ENCODE results near the gene TMBIM6.

The TMBIM6 gene

GRCh38 chr12:49806321-49806813, 65.0 kb downstream of the TMBIM6 start:
- H3K36me3 ChIP-seq (ENCODE audit: control insufficient read depth, insufficient read depth, low read length): no peaks in the 10 kb centered on the region
- H3K9me3 ChIP-seq (ENCODE audit: control insufficient read depth, low read length): no peaks in the 10 kb centered on the region
- H3K27me3 ChIP-seq (ENCODE audit: control insufficient read depth, insufficient read depth, low read length, poor library complexity, severe bottlenecking): no peaks in the 10 kb centered on the region
- H3K4me1 ChIP-seq (ENCODE audit: control insufficient read depth, insufficient read depth, low read length): peaks cover 35% of the 10 kb centered on the region
- WGBS, 2 experiments: 89 to 92% methylated on average over 7 of the region's 7 CpGs
- peak overlapping the region; percentile 2 for H3K27ac ChIP-seq (ENCODE audit: insufficient read depth, low read depth, low read length, poor library complexity, severe bottlenecking)
- no peak overlapping the region for H3K4me3 ChIP-seq (ENCODE audit: insufficient read depth, low read depth, low read length)

GRCh38 chr12:49806877-49807276, 65.5 kb downstream of the TMBIM6 start:
- Histone ChIP-seq H3K4me3 (ENCODE audit: insufficient read depth, low read depth, low read length) (no peak overlapping the region), H3K4me1 (ENCODE audit: control insufficient read depth, insufficient read depth, low read length) (peaks cover 35% of the 10 kb centered on the region), H3K27ac (ENCODE audit: insufficient read depth, low read depth, low read length, poor library complexity, severe bottlenecking) (no peak overlapping the region), H3K27me3 (ENCODE audit: control insufficient read depth, insufficient read depth, low read length, poor library complexity, severe bottlenecking) (no peaks in the 10 kb centered on the region), H3K36me3 (ENCODE audit: control insufficient read depth, insufficient read depth, low read length) (no peaks in the 10 kb centered on the region), H3K9me3 (ENCODE audit: control insufficient read depth, low read length) (no peaks in the 10 kb centered on the region)
- 90 to 93% methylated on average over 6 to 7 of the region's 7 CpGs for WGBS, 2 experiments

GRCh38 chr12:49807991-49808580, 66.7 kb downstream of the TMBIM6 start:
- no peaks in the 10 kb centered on the region for H3K36me3 ChIP-seq (ENCODE audit: control insufficient read depth, insufficient read depth, low read length)
- H3K27me3 ChIP-seq (ENCODE audit: control insufficient read depth, insufficient read depth, low read length, poor library complexity, severe bottlenecking): no peaks in the 10 kb centered on the region
- peaks cover 35% of the 10 kb centered on the region for H3K4me1 ChIP-seq (ENCODE audit: control insufficient read depth, insufficient read depth, low read length)
- H3K9me3 ChIP-seq (ENCODE audit: control insufficient read depth, low read length): no peaks in the 10 kb centered on the region
- H3K27ac ChIP-seq (ENCODE audit: insufficient read depth, low read depth, low read length, poor library complexity, severe bottlenecking): peak overlapping the region; percentile 12
- WGBS, 2 experiments: 86 to 89% methylated on average over 12 of the region's 12 CpGs
- no peak overlapping the region for H3K4me3 ChIP-seq (ENCODE audit: insufficient read depth, low read depth, low read length)

GRCh38 chr12:49808686-49809380, 67.5 kb downstream of the TMBIM6 start:
- Histone ChIP-seq H3K9me3 (ENCODE audit: control insufficient read depth, low read length) (no peaks in the 10 kb centered on the region), H3K27ac (ENCODE audit: insufficient read depth, low read depth, low read length, poor library complexity, severe bottlenecking) (peak overlapping the region; percentile 12), H3K27me3 (ENCODE audit: control insufficient read depth, insufficient read depth, low read length, poor library complexity, severe bottlenecking) (no peaks in the 10 kb centered on the region), H3K36me3 (ENCODE audit: control insufficient read depth, insufficient read depth, low read length) (no peaks in the 10 kb centered on the region), H3K4me1 (ENCODE audit: control insufficient read depth, insufficient read depth, low read length) (peaks cover 35% of the 10 kb centered on the region), H3K4me3 (ENCODE audit: insufficient read depth, low read depth, low read length) (peak overlapping the region; percentile 5)
- WGBS, 2 experiments: 49% methylated on average over 14 of the region's 14 CpGs

- H3K36me3 ChIP-seq (ENCODE audit: control insufficient read depth, insufficient read depth, low read length): no peaks in the 10 kb centered on the region
- H3K4me1 ChIP-seq (ENCODE audit: control insufficient read depth, insufficient read depth, low read length): peaks cover 35% of the 10 kb centered on the region
- H3K9me3 ChIP-seq (ENCODE audit: control insufficient read depth, low read length): no peaks in the 10 kb centered on the region
- peak overlapping the region; percentile 5 for H3K4me3 ChIP-seq (ENCODE audit: insufficient read depth, low read depth, low read length)
- no peaks in the 10 kb centered on the region for H3K27me3 ChIP-seq (ENCODE audit: control insufficient read depth, insufficient read depth, low read length, poor library complexity, severe bottlenecking)
- WGBS, 2 experiments: 34 to 41% methylated on average over 4 of the region's 4 CpGs
- peak overlapping the region; percentile 12 for H3K27ac ChIP-seq (ENCODE audit: insufficient read depth, low read depth, low read length, poor library complexity, severe bottlenecking)
Measured at GRCh38 chr12:49809381-49809905, 68.1 kb downstream of the TMBIM6 start.

- Histone ChIP-seq H3K4me3 (ENCODE audit: insufficient read depth, low read depth, low read length) (no peak overlapping the region), H3K27ac (ENCODE audit: insufficient read depth, low read depth, low read length, poor library complexity, severe bottlenecking) (peak overlapping the region; percentile 12), H3K36me3 (ENCODE audit: control insufficient read depth, insufficient read depth, low read length) (no peaks in the 10 kb centered on the region), H3K9me3 (ENCODE audit: control insufficient read depth, low read length) (no peaks in the 10 kb centered on the region), H3K27me3 (ENCODE audit: control insufficient read depth, insufficient read depth, low read length, poor library complexity, severe bottlenecking) (no peaks in the 10 kb centered on the region), H3K4me1 (ENCODE audit: control insufficient read depth, insufficient read depth, low read length) (peaks cover 35% of the 10 kb centered on the region)
- 25 to 30% methylated on average over 7 of the region's 9 CpGs for WGBS, 2 experiments
Measured at GRCh38 chr12:49809906-49810389, 68.6 kb downstream of the TMBIM6 start.

GRCh38 chr12:49811136-49811535, 69.8 kb downstream of the TMBIM6 start:
- peak overlapping the region; percentile 37 for H3K27ac ChIP-seq (ENCODE audit: insufficient read depth, low read depth, low read length, poor library complexity, severe bottlenecking)
- H3K4me3 ChIP-seq (ENCODE audit: insufficient read depth, low read depth, low read length): no peak overlapping the region
- no peaks in the 10 kb centered on the region for H3K36me3 ChIP-seq (ENCODE audit: control insufficient read depth, insufficient read depth, low read length)
- H3K9me3 ChIP-seq (ENCODE audit: control insufficient read depth, low read length): no peaks in the 10 kb centered on the region
- 63 to 68% methylated on average over 5 of the region's 5 CpGs for WGBS, 2 experiments
- H3K27me3 ChIP-seq (ENCODE audit: control insufficient read depth, insufficient read depth, low read length, poor library complexity, severe bottlenecking): no peaks in the 10 kb centered on the region
- peaks cover 35% of the 10 kb centered on the region for H3K4me1 ChIP-seq (ENCODE audit: control insufficient read depth, insufficient read depth, low read length)

GRCh38 chr12:49811961-49812401, 70.6 kb downstream of the TMBIM6 start:
- Histone ChIP-seq H3K27ac (ENCODE audit: insufficient read depth, low read depth, low read length, poor library complexity, severe bottlenecking) (no peak overlapping the region), H3K36me3 (ENCODE audit: control insufficient read depth, insufficient read depth, low read length) (no peaks in the 10 kb centered on the region), H3K9me3 (ENCODE audit: control insufficient read depth, low read length) (no peaks in the 10 kb centered on the region)

GRCh38 chr12:49813131-49813530, 71.8 kb downstream of the TMBIM6 start:
- H3K4me3 ChIP-seq (ENCODE audit: insufficient read depth, low read depth, low read length): no peak overlapping the region
- H3K9me3 ChIP-seq (ENCODE audit: control insufficient read depth, low read length): no peaks in the 10 kb centered on the region
- no peaks in the 10 kb centered on the region for H3K27me3 ChIP-seq (ENCODE audit: control insufficient read depth, insufficient read depth, low read length, poor library complexity, severe bottlenecking)
- no peak overlapping the region for H3K27ac ChIP-seq (ENCODE audit: insufficient read depth, low read depth, low read length, poor library complexity, severe bottlenecking)
- peaks cover 20% of the 10 kb centered on the region for H3K4me1 ChIP-seq (ENCODE audit: control insufficient read depth, insufficient read depth, low read length)
- no peaks in the 10 kb centered on the region for H3K36me3 ChIP-seq (ENCODE audit: control insufficient read depth, insufficient read depth, low read length)
- WGBS, 2 experiments: 100% methylated on average over 1 of the region's 1 CpG

More at GRCh38 chr12:49811961-49812401, 70.6 kb downstream of the TMBIM6 start:
- Histone ChIP-seq H3K27me3 (ENCODE audit: control insufficient read depth, insufficient read depth, low read length, poor library complexity, severe bottlenecking) (no peaks in the 10 kb centered on the region), H3K4me1 (ENCODE audit: control insufficient read depth, insufficient read depth, low read length) (peaks cover 29% of the 10 kb centered on the region), H3K4me3 (ENCODE audit: insufficient read depth, low read depth, low read length) (no peak overlapping the region)
- WGBS, 2 experiments: 93 to 97% methylated on average over 4 of the region's 4 CpGs

Data from ectodermal cell (in vitro differentiated cells).